Body of pancreas (tissue), 4 donors: Measurements from ENCODE around the gene CARD8.

Experiments
- POLR2A ChIP-seq, 3 donors: fragments of 450-650 bp; IDR thresholded peaks; one replicate each; pipeline ENCODE4 v1.6.1; 2016; ENCODE audit warnings: antibody characterized with exemption in 3 of 3, mild to moderate bottlenecking in 2 of 3
- TF ChIP-seq, protein P1 (sequence below), 7 experiments: fragments of 450-650 bp in 4 of 7; fragments of 200-600 bp in 3 of 7; sonication (generic) in 3 of 7; IDR thresholded peaks; one replicate each; pipeline ENCODE4 v1.5.1; 2016 to 2019; ENCODE audit warnings: antibody characterized with exemption in 7 of 7

DNA sequence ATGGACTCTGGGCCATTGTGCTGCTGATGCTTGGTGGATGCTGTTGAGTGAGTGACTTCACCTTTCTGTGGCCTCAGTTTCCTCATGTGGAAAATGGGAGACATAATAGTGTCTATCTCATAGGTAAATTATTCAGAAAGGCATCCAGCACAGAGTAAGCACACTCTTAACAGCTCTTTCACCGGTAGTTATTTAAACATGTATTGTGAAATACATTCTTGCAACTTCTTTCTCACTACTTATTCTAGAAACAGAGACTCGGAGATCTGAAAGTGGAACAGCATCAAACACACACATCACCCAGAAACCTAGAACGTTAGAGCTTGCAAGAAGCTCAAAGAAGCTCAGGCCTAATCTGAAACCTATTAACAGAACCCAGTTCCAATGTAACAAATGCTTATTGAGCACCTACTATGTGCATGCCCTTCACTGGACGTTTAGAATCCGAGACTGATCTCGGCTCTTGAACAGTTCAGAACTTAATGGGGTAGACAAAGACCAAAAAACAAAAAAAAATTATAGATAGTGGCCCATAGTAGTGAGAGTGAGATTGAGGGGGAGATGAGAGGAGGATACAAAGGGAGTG is 81.2 kb downstream of the CARD8 start:
- TF ChIP-seq, protein P1, sequence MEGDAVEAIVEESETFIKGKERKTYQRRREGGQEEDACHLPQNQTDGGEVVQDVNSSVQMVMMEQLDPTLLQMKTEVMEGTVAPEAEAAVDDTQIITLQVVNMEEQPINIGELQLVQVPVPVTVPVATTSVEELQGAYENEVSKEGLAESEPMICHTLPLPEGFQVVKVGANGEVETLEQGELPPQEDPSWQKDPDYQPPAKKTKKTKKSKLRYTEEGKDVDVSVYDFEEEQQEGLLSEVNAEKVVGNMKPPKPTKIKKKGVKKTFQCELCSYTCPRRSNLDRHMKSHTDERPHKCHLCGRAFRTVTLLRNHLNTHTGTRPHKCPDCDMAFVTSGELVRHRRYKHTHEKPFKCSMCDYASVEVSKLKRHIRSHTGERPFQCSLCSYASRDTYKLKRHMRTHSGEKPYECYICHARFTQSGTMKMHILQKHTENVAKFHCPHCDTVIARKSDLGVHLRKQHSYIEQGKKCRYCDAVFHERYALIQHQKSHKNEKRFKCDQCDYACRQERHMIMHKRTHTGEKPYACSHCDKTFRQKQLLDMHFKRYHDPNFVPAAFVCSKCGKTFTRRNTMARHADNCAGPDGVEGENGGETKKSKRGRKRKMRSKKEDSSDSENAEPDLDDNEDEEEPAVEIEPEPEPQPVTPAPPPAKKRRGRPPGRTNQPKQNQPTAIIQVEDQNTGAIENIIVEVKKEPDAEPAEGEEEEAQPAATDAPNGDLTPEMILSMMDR (IDR thresholded peaks at IDR 0.05): no peak
- no peak for TF ChIP-seq POLR2A (IDR thresholded peaks at IDR 0.05)
